Uterus (tissue), 4 donors: Measurements from ENCODE around the gene GABPA. TPM values are rescaled to one million over a fixed set of nuclear protein-coding genes. Genes with fewer than 3 reads are reported as not detected.
"Not testable (repeated sequence)": the region's sequence is repeated elsewhere in the genome, so short reads cannot be mapped to it uniquely, and the experiment has no call there.

Experiments used
- DNase-seq, 2 donors: peaks; one replicate each; pipeline ENCODE4 v3.0.0-alpha.2; 2019 to 2020
- H3K27ac ChIP-seq, 2 donors: fragments of 200-600 bp; sonication (generic); 1 replicate in 1 of 2; 2 replicates in 1 of 2; pipeline ENCODE4 v1.5.1; 2016 to 2018
- H3K27me3 ChIP-seq, 2 donors: fragments of 200-600 bp; sonication (generic); one replicate each; pipeline ENCODE4 v1.5.1; 2018 to 2019; ENCODE audit warnings: control low read depth in 1 of 2
- H3K36me3 ChIP-seq, 2 donors: fragments of 200-600 bp; sonication (generic); one replicate each; pipeline ENCODE4 v1.5.1; 2019; ENCODE audit warnings: control low read depth in 1 of 2
- H3K4me1 ChIP-seq, 2 donors: fragments of 200-600 bp; sonication (generic); one replicate each; pipeline ENCODE4 v1.5.1; 2018 to 2019; ENCODE audit warnings: control low read depth in 1 of 2
- H3K4me3 ChIP-seq, 2 donors: fragments of 200-600 bp; sonication (generic); 1 replicate in 1 of 2; 2 replicates in 1 of 2; pipeline ENCODE4 v1.5.1; 2018 to 2019; ENCODE audit warnings: mild to moderate bottlenecking in 1 of 2
- H3K9me3 ChIP-seq, 2 donors: fragments of 200-600 bp; sonication (generic); one replicate each; pipeline ENCODE4 v1.5.1; 2019; ENCODE audit warnings: control low read depth in 1 of 2
- POLR2A ChIP-seq, 2 donors: fragments of 450-650 bp; IDR thresholded peaks; one replicate each; pipeline ENCODE4 v1.6.1; 2016; ENCODE audit warnings: antibody characterized with exemption in 2 of 2, mild to moderate bottlenecking in 1 of 2, moderate library complexity in 1 of 2
- intact Hi-C: fragments of 100-400 bp; cut with DNase I; formaldehyde crosslinking; loops from one replicate; pipeline ENCODE4 v1.15.1; 2023; ENCODE audit warnings: low total_unique reads
- total RNA-seq, 4 donors: library from RNA; depleted of rRNA in 3 of 4; stranded (reverse); fragments of >200 nt in 3 of 4; gene quantifications; one replicate each; pipeline versions ENCODE4 v1.1.0 to v1.2.4, GENCODE V29; 2014 to 2023
- TF ChIP-seq, protein P1 (sequence below), 4 experiments: fragments of 200-600 bp in 2 of 4; fragments of 450-650 bp in 2 of 4; sonication (generic) in 2 of 4; IDR thresholded peaks; one replicate each; pipeline ENCODE4 v1.5.1; 2016 to 2019; ENCODE audit warnings: antibody characterized with exemption in 4 of 4, mild to moderate bottlenecking in 2 of 4, moderate library complexity in 1 of 4
- donor health status: DM: yes; HTN: yes; CAD: no.

GABPA gene
- total RNA-seq, 4 donors from 2014 or later: 8.2 to 94.4 (median 44.6) TPM

DNA sequence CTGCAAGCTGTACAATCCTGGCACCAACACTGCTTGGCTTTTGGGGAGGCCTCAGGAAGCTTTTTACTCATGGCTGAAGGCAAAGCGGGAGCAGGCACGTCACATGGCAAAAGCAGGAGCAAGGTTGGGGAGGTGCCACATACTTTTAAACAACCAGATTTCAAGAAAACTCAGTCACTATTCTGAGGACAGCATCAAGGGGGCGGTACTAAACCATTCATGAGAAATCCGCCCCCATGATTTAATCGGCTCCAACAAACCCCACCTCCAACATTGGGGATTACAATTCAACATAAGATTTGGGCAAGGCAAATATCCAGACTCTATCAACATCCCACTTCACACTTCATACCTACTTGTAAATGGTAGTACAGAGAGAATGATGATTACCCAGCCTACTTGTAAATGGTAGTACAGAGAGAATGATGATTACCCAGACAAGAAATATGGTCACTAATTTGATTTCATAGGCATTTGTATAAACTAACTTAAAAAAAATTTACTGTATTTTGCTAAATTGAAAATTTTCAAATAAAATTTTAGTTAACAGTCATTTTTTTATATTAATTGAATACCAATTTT, 25.0 kb upstream of the GABPA start:
- Histone ChIP-seq H3K36me3 (no peaks in the 10 kb centered on the region), H3K4me3 (no peak overlapping the region), H3K27ac (no peak overlapping the region), H3K9me3 (no peaks in the 10 kb centered on the region), H3K27me3 (no peaks in the 10 kb centered on the region), H3K4me1 (no peaks in the 10 kb centered on the region)
- DNase-seq: no peak
- TF ChIP-seq POLR2A (IDR thresholded peaks at IDR 0.05): no peak
- TF ChIP-seq, protein P1, sequence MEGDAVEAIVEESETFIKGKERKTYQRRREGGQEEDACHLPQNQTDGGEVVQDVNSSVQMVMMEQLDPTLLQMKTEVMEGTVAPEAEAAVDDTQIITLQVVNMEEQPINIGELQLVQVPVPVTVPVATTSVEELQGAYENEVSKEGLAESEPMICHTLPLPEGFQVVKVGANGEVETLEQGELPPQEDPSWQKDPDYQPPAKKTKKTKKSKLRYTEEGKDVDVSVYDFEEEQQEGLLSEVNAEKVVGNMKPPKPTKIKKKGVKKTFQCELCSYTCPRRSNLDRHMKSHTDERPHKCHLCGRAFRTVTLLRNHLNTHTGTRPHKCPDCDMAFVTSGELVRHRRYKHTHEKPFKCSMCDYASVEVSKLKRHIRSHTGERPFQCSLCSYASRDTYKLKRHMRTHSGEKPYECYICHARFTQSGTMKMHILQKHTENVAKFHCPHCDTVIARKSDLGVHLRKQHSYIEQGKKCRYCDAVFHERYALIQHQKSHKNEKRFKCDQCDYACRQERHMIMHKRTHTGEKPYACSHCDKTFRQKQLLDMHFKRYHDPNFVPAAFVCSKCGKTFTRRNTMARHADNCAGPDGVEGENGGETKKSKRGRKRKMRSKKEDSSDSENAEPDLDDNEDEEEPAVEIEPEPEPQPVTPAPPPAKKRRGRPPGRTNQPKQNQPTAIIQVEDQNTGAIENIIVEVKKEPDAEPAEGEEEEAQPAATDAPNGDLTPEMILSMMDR (IDR thresholded peaks at IDR 0.05): no peak
- intact Hi-C loops: loop anchor here (5.0 kb wide), 1 partner anchor 102 kb away; the partner anchor contains the start of gene MRPL39

DNA sequence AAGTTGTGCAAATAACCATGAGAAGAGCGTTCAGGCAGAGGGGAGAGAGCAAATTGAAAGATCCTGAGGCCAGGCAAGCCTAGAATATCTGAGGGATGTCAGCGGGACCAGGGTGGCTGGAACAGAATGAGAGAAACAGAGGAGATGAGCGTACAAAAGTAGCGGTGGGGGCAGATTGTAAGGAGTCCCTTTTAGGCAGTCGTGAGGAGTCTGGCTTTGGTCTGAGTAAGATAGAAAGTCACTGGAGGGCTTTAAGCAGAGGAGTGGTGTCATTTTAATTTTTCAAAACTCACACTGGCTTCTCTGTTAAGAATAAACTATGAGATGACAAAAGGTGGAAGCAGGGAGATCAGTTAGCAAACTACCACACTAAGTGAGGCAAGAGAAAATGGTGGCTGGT, 24.2 kb upstream of the GABPA start:
- Histone ChIP-seq H3K4me1 (no peaks in the 10 kb centered on the region), H3K36me3 (no peaks in the 10 kb centered on the region), H3K4me3 (no peak overlapping the region), H3K27ac (no peak overlapping the region), H3K9me3 (no peaks in the 10 kb centered on the region), H3K27me3 (no peaks in the 10 kb centered on the region)
- no peak for TF ChIP-seq POLR2A (IDR thresholded peaks at IDR 0.05)
- TF ChIP-seq, protein P1 (IDR thresholded peaks at IDR 0.05): no peak
- intact Hi-C loops: no loop called here
- DNase-seq: no peak

DNA sequence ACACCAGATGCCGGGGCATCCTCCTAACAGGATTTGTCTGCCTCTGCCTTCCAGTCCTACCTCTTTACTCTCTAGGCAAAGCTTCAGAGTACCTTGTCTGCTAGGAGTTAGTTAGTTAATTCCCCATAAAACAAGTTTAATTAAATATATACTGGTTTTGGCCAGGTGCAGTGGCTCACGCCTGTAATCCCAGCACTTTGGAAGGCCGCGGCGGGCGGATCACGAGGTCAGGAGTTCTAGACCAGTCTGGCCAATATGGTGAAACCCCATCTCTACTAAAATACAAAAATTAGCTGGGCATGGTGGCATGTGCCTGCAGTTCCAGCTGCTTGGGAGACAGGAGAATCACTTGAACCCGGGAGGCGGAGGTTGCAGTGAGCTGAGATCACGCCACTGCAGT, 20.7 kb upstream of the GABPA start:
- H3K36me3 ChIP-seq, DNase-seq, H3K4me3 ChIP-seq, H3K4me1 ChIP-seq, H3K27ac ChIP-seq, H3K27me3 ChIP-seq, intact Hi-C loops, H3K9me3 ChIP-seq: not testable (repeated sequence)

DNA sequence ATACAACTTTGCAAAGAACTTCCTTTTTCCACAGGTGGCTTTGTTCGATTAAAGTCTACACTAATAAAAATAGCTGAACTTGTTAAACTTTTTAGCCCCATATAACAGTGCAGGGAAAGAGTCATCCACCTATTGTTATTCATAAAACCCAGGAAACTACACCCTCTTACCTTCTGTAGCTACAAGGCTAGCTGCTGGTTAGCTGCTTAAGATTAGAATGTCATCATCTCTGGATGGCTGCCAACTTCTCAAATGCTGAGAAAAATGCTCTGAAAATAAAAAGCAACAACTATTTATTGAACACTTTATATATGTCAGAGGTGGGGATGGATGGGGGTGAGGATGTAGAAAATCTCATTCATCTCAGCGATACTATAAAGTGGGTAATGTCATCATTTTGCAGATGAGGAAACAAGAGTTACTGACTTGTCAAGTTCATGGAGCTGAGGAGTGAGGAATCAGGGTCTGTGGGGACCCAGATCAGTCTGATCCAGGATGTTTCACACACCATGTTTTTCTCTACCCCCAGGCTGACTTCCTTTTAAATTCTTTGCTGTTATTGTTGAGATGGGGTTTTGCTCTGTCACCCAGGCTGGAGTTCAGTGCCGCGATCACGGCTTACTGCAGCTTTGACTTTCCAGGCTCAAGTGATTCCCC, 17.2 kb upstream of the GABPA start:
- Histone ChIP-seq H3K27ac (no peak overlapping the region), H3K36me3 (no peaks in the 10 kb centered on the region), H3K4me3 (no peak overlapping the region), H3K27me3 (no peaks in the 10 kb centered on the region), H3K4me1 (no peaks in the 10 kb centered on the region), H3K9me3 (no peaks in the 10 kb centered on the region)
- TF ChIP-seq, protein P1 (IDR thresholded peaks at IDR 0.05): no peak
- no peak for TF ChIP-seq POLR2A (IDR thresholded peaks at IDR 0.05)
- DNase-seq: no peak
- intact Hi-C loops: no loop called here

DNA sequence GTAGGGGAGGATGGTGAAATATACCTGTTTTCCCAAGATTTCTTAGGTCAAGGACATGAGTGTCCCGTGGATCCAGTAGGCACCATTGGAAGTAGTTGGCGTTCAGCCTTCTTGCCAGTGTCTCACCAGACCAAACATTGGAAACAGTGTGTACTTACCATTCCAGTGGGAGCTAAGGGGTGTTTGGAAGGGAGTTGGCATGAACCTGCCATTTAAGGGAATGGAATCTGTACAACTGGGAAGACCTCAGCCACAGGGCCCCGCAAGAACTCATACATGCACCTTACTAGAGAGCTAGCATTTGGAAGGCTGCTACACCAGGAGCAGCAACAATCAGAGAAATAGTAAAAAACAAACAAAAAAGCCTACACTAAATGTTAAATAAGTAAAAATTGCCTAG, 12.8 kb upstream of the GABPA start:
- no peaks in the 10 kb centered on the region for H3K9me3 ChIP-seq
- DNase-seq: no peak
- H3K27me3 ChIP-seq: no peaks in the 10 kb centered on the region
- H3K36me3 ChIP-seq: no peaks in the 10 kb centered on the region
- intact Hi-C loops: loop anchor here (2.0 kb wide), 1 partner anchor 35 kb away; no protein-coding TSS in a partner anchor
- no peak for TF ChIP-seq POLR2A (IDR thresholded peaks at IDR 0.05)
- TF ChIP-seq, protein P1 (IDR thresholded peaks at IDR 0.05): no peak
- H3K4me3 ChIP-seq: no peak overlapping the region
- H3K27ac ChIP-seq: no peak overlapping the region
- H3K4me1 ChIP-seq: no peaks in the 10 kb centered on the region
